ENCODE results near the gene AKT2. TPM values are rescaled to one million over a fixed set of nuclear protein-coding genes. Genes with fewer than 3 reads are reported as not detected.

AKT2 gene
- total RNA-seq, 1 donor from 2014 or later, result 107 TPM

DNA sequence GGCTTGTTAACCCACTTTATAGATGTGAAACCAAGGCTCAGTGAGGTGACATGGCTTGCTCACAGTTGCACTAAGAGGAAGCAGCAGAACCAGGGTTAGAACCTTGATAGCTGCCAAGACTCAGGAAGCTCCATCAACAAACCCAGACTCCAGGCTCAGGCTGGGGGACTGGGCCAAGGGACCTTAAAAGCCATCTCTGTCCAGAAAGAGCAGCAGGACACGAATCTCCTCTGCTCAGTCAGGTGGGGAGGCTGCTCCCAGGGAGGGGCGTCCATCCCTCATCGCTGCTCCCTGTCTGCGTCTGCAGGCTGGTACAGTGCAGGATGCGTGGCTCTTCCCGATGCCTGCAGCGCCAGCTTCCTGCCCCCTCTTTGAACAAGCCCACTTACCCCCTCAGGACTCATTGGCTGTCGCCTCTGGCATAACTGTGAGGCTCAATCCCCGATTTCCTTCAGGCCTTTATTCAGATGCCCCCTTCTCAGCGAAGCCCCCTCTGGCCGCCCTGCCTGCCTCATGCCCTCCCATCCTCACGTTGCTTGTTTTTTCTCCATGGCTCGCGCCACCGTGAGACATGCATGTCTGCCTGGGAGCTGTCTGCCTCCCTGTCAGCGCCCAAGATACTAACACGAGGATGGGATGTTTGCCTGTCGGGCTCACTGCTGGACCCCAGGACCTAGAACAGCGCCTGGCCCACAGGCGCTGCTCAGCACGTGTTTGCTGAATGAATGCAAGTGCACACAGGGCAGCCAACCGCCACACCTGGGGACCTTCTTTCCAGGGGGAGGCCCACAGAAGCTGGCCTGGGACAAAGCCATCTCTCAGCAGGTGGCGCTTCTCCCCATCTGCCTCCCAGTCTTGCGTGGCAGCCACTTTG is 21.5 kb downstream of the AKT2 start:
- no peak overlapping the region for H3K4me3 ChIP-seq
- H3K27me3 ChIP-seq (ENCODE audit: low read depth), result no peaks in the 10 kb centered on the region
- TF ChIP-seq, protein P1, sequence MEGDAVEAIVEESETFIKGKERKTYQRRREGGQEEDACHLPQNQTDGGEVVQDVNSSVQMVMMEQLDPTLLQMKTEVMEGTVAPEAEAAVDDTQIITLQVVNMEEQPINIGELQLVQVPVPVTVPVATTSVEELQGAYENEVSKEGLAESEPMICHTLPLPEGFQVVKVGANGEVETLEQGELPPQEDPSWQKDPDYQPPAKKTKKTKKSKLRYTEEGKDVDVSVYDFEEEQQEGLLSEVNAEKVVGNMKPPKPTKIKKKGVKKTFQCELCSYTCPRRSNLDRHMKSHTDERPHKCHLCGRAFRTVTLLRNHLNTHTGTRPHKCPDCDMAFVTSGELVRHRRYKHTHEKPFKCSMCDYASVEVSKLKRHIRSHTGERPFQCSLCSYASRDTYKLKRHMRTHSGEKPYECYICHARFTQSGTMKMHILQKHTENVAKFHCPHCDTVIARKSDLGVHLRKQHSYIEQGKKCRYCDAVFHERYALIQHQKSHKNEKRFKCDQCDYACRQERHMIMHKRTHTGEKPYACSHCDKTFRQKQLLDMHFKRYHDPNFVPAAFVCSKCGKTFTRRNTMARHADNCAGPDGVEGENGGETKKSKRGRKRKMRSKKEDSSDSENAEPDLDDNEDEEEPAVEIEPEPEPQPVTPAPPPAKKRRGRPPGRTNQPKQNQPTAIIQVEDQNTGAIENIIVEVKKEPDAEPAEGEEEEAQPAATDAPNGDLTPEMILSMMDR (IDR thresholded peaks at IDR 0.05; ENCODE audit: borderline replicate concordance), result no peak
- no peaks in the 10 kb centered on the region for H3K9me3 ChIP-seq (replicated peaks)
- peaks cover 28% of the 10 kb centered on the region for H3K36me3 ChIP-seq
- intact Hi-C loops (cut with micrococcal nuclease), result no loop called here
- H3K27ac ChIP-seq (replicated peaks), result peak overlapping the region; percentile 16
- peaks cover 56% of the 10 kb centered on the region for H3K4me1 ChIP-seq
- no peak for DNase-seq

DNA sequence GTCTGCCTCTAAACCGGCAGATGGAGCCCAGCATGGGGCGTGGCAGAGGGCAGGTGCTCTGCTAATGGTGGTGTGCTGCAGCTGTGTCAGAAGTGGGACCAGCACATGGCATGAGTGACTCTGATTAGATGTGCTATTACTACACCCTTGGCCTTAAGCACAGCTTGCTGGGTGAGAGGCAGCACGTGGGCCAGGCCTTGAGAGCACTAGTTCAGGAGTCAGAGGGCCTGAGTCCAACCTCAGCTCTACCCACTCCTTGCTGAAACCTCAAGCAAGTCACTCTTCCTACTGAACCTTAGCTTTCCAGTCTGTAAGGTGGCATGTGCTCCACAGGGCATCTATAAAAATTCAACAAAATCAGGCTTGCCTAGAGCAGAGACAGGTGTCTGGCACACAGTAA is 22.7 kb downstream of the AKT2 start:
- H3K27me3 ChIP-seq (ENCODE audit: low read depth), result no peaks in the 10 kb centered on the region
- TF ChIP-seq, protein P1 (IDR thresholded peaks at IDR 0.05; ENCODE audit: borderline replicate concordance), result no peak
- no peaks in the 10 kb centered on the region for H3K9me3 ChIP-seq (replicated peaks)
- peaks cover 49% of the 10 kb centered on the region for H3K4me1 ChIP-seq
- H3K4me3 ChIP-seq, result no peak overlapping the region
- peaks cover 28% of the 10 kb centered on the region for H3K36me3 ChIP-seq
- intact Hi-C loops (cut with micrococcal nuclease), result no loop called here
- no peak for DNase-seq
- no peak overlapping the region for H3K27ac ChIP-seq (replicated peaks)

DNA sequence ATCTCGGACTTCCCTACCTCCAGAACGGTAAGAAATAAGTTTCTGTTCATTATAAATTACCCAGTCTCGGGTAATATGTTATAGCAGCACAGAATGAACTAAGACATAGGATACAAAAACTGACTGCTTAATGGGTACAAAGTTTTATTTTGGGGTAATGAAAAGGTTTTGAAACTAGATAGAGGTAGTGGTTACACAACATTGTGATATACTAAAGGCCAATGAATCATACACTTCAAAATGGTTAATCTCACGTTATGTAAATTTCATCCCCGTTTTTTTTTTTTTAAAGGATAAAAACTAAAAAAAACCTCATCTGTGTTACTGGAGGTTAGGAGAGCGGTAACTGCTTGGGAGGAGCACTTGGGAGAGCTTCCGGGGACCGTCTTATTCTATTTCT is 23.5 kb downstream of the AKT2 start:
- no peak for DNase-seq
- Histone ChIP-seq H3K27me3 (ENCODE audit: low read depth) (no peaks in the 10 kb centered on the region), H3K27ac (replicated peaks) (no peak overlapping the region), H3K4me3 (no peak overlapping the region), H3K9me3 (replicated peaks) (no peaks in the 10 kb centered on the region), H3K4me1 (peaks cover 49% of the 10 kb centered on the region), H3K36me3 (peaks cover 33% of the 10 kb centered on the region)
- intact Hi-C loops (cut with micrococcal nuclease), result no loop called here
- TF ChIP-seq, protein P1 (IDR thresholded peaks at IDR 0.05; ENCODE audit: borderline replicate concordance), result no peak

DNA sequence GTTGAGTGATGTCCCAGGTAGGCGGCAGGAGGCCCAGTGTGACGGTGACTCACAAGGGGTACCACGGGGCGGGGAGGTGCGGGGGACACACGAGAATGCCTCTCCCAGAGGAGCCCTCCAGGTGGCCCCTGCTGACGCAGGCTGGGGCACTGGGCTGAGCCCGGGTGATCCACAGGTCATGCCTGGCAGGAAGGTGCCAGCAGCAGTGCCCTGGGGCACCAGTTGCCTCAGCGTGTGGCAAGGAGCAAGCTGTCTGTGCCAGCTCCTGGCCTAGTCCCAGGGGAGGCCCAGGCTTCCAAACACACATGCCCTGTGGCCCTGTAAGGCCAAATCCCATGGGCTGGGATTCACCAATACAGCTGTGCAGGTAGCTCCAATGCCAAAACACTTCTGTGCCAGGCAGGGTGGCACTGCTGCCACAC is 28.0 kb downstream of the AKT2 start:
- TF ChIP-seq, protein P1 (IDR thresholded peaks at IDR 0.05; ENCODE audit: borderline replicate concordance), result no peak
- H3K9me3 ChIP-seq (replicated peaks), result no peaks in the 10 kb centered on the region
- H3K36me3 ChIP-seq, result peaks cover 42% of the 10 kb centered on the region
- H3K4me1 ChIP-seq, result peaks cover 41% of the 10 kb centered on the region
- H3K4me3 ChIP-seq, result no peak overlapping the region
- intact Hi-C loops (cut with micrococcal nuclease), result no loop called here
- H3K27ac ChIP-seq (replicated peaks), result peak overlapping the region; percentile 50
- no peaks in the 10 kb centered on the region for H3K27me3 ChIP-seq (ENCODE audit: low read depth)
- peak; percentile 58 for DNase-seq

DNA sequence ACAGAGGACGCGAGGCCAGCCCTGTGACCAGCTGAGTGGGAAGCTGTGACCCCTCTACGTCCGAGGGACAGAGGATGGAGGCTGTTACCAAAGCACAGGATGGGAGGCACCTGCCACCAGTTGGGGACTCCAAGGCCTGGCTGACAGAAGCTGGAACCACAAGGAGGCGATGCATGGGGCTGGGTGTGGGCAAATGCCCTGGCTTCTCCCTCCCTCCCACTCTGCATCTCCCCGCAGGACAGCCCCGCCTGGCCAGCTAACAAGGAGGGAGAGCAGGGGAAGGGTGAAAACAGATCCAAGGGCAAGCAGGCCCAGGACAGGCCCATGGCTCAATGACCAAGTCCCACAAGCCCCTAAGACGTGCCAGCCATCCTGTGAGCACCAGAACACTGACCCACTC is 28.6 kb downstream of the AKT2 start:
- H3K4me3 ChIP-seq, result no peak overlapping the region
- DNase-seq, result peak; percentile 1
- no peaks in the 10 kb centered on the region for H3K9me3 ChIP-seq (replicated peaks)
- TF ChIP-seq, protein P1 (IDR thresholded peaks at IDR 0.05; ENCODE audit: borderline replicate concordance), result no peak
- intact Hi-C loops (cut with micrococcal nuclease), result no loop called here
- H3K27me3 ChIP-seq (ENCODE audit: low read depth), result no peaks in the 10 kb centered on the region
- peaks cover 45% of the 10 kb centered on the region for H3K4me1 ChIP-seq
- H3K36me3 ChIP-seq, result peaks cover 47% of the 10 kb centered on the region
- peak overlapping the region; percentile 50 for H3K27ac ChIP-seq (replicated peaks)

Measured in left ventricle myocardium inferior (tissue), 1 donor.